HG03342 (cell line): ENCODE results near the gene ARHGEF17.

Source experiments
- ATAC-seq: cut with Tn5 transposase; IDR thresholded peaks from one replicate; pipeline ENCODE4 v1.9.1; 2021; ENCODE audit warnings: mild to moderate bottlenecking, moderate library complexity; ENCODE audit not compliant: unreplicated experiment

The ARHGEF17 gene

DNA sequence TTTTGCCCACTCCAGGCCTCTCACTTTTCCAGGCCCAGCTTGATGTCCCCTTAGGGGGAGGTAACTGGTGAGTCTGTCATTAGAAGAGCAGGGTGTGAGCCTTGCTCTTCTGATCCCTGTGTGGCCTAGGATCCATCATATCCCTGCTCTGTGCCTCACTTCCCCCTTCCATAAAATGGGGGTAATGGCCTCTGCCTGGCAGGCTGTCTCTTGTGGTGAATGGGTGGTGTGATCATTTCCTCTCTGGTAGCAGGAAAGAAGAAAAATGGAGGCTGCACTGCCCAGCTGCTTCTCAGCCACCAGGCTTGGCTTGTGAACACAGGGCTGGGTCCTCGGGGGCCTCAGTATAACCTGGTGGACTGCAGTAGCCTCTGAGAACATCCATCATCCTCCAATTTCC lies 5.6 kb downstream of the ARHGEF17 start:
- ATAC-seq, result no peak

DNA sequence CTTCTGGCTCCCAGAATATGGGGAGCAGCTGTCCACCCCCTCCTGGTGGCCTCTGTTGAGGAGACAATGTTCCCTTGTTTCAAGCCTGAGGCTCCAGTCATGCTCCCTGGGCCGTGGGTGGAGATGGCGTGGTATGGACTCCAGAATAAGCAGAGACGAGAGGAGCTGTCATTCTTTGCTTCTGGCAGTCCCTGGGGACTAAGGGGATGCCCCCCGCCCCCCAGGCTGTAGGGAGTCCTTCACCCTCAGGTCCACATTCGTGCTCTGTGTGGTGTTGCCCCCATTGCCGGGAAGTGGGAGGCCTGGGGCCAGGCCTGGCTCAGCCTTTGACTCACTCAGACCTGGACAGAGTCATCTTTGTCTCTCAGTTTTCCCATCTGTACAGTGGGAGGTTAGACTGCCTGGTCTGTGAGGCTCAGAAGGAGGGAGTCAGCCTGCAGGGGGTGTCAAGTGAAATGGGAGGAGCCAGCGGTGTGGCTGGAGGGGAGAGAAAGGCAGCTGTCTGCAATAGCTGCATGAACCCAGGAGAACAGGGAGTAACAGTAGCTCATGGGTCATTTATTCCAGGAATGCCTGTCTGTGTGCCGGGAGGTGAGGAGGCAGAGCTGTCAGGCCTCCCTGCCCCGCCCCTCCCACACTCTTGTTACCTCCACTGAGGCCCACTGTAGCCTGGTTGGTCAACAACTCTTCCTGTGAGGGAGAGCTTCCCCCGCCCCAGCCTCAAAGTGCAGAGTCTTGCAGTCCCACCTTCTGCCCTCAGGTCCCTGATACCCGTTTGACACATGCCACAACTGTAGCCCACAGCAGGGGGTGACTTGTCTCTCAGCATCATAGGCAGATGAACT lies 6.3 kb downstream of the ARHGEF17 start:
- peak; percentile 49 for ATAC-seq

DNA sequence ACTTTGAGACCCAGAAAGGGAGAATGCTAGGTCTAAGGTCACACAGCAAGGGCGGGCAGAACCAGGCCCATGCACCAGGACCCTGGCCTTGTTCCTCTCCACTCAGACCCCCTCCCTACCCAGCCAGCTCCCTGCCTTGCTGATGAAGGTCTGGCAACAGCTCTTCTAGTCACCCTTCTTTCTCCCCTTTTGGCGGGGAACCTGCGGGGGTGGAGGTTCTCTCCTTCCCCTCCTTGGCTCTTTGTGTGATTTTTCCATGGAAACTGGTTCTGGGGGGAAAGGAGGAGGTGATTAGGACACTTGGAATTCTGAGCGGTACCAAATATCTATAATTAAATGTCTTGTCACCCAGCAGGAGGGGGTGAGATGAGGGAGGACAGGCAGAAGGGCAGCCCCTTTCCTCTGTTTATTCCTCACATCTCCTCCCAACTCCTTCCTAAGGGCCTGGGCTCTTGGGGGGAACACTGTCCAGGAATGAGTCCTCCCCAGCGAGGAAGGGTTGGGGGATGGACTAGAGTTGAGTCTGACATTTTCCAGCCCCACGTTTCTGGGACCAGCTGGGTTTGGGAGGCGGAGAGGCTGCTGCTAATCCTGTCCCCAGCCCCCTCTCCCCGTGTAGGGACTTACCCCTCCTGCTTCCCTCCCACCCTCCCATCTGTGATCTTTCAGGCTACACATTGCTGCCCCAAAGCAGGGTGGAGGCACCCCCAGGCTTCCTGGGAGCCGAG lies 7.4 kb downstream of the ARHGEF17 start:
- no peak for ATAC-seq

DNA sequence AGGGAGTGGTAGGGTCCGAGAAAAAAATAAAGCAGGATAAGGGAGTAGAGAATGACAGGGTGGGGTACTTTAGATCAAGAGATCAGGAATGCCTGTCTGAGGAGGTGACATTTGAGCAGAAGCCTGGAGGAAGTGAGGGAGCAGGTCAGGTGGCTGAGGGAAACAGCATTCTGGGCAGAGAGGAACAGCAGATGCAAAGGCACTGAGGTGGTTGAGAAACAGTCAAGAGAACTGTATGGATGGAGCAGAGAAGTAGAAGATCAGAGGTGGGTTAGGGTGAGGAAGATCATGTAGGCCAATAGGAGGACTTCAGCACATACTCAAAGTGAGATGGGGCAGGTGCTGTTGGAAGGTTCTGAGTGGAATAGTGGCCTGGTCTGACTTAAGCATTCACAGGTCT lies 8.3 kb downstream of the ARHGEF17 start:
- no peak for ATAC-seq

DNA sequence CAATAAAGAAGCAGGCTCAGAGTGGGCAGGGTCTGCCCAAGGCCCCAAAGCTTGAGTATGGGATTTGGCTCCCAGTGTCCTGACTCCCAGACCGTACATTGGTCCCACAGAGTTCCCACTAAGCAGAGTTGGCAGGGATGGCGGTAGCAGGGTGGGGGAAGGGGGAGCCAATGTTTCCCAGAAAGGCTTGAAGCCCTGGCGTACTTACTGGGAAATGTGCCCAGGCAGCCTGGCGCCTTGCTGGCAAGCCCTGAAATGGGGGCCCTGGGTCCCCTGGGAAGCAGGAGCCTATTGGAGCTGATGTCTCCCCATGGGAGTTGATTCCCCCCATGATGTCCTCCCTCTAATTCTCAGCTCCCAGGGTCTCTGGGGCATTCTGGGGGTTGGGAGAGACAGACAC lies 9.3 kb downstream of the ARHGEF17 start:
- ATAC-seq, result no peak

DNA sequence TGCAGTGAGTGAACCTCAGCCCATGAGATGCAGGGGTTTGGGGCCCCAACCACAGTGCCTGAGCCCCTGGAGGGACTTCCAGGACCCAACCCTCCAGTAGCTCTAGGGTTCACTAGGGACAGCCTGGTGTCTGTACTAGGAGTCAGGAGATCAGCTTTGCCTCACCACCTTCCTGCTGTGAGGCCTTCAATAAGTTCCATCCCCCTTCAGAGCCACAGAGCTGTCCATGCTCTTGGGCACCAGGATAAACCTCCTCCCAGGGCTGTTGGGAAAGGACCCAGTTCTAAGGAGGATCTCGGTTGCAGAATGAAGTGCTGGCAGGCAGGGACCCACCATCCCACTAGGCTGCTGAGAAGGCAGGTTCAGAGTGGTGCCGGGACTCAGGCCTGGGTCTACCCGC lies 9.7 kb downstream of the ARHGEF17 start:
- no peak for ATAC-seq

DNA sequence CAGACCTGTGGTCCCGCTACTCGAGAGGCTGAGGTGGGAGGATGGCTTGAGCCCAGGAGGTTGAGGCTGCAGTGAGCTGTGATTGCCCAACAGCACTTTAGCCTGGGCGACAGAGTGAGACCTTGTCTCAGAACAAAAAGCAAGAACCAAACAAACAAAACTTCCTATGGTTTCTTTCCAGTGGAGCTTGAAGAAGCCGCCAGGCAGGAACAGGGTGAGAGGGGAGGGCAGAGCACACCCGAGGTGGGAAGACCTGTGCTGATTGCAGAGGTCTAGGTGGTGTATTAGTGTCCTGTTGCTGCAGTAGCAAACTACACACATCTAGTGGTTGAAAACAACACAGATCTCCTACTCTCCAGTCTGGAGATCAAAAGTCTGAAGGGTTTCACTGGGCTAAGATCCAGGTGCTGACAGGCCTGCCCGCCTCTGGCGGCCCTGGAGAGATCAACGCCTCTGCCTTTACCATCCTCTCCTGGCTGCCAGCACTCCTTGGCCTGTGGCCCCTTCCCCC lies 10.5 kb downstream of the ARHGEF17 start:
- ATAC-seq, result no peak

DNA sequence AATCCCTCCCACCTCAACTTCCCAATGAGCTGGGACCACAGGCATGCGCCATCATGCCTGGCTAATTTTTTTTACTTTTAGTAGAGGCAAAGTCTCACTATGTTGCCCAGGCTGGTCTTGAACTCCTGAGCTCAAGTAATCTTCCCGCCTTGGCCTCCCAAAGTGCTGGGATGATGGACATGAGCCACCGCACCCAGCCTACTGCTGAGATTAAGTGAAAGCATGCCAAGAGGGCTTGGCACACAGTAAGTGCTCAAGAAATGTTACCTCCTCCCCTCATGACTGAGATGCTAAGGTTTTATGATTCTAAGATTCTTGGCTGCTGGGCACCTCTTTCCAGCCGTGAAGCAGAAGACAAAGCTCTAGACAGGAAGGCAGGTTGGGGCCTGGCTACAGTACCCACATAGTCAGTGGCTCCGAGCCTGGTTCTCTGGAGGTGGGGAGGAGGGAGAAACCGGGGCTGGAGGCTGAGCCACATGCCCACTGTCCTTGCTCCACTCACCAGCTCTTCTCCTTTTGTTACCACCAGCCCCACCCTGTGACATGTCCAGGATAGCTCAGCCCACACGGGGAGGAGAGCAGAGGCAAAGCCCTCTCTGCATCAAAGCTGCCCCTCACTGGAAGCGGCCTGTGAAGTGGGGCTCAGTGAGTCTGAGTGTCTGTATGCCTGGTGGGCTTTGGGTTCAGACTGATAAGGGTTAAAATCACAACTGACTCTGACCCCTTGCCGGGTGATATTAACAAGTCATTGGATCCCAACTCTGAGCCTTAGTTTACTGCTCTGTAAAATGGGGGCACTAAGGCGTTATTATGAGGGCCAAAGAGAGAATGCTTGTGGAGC lies 12.9 kb downstream of the ARHGEF17 start:
- no peak for ATAC-seq

DNA sequence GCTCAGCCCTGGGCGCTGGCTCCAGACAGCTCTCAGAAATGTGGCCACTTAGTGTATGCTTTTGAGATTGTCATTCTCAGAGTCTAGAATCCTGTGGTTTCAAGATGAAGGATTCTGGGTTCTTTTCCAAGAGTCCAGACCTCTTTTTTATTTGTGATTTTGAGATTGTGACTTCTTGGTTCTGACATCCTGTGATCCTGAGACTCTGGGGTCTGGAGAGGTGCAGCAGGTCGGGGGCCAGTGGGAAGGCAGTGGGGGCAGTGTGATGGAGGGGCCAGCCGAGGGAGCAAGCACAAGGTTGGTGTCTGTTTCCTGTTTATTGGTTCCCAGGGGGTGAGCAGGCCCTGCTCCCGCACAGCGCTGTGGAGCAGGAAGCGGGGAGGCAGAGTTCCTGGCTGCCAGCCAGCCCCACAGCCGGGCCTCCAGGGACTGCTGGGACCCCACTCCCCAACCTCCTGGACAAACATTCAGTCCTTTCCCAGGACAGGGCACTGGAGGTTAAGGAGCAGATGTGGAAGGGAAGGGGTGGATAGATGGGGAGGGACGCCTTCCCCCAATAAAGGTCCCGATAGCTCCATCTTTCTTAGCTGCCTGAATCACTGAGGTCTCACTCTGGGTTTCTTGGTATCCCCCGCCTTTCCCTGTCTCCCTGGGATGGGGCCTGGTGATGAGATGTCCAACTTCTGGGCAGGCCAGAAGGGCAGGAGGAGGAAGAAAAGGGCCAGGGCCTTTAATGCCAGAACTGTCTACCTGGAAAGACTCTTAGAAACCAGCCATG lies 13.7 kb downstream of the ARHGEF17 start:
- ATAC-seq, result no peak

DNA sequence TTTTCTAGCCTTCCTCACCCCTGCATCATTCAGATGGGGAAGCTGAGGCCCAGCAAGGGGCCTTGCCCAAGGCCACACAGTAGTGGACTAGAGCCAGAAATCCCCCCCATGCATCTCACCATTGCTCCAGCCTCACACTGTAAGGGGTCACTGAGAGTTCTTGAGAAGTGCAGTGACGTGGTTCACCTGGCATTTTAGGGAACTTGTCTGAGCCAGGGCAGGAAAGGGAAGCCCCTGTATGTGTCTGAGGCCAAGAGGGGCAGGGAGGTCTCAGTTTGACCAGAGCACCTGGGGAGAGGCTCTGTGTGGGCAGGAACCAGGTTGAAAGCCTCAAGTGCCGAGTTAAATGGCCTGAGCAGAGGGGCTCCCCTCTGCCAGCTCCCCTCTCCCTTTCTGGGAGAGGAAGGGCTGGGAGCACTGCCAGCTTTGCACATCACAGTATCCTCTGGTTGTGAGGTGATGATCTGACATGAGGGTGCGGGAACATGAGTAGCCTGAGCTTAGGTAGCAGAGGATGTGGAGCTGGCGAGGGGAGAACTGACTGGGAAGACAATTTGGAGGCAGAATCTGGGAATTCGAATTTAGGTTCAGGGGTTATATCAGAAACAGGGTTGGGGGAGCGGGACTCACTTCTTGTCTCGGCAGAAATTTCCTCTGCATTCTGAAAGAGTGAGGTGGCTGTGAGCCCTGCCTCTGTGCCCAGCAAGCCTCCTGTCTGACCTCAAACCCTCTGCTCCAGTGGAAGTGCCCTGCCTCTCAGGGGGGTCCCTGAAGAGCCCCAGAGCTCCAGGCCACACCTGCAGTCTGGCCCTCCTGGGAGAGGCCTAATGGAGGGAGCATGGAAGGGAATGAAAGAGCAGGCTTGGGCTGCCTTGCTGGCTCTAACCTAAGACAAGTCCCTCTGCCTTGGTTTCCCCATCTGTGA lies 14.6 kb downstream of the ARHGEF17 start:
- no peak for ATAC-seq

DNA sequence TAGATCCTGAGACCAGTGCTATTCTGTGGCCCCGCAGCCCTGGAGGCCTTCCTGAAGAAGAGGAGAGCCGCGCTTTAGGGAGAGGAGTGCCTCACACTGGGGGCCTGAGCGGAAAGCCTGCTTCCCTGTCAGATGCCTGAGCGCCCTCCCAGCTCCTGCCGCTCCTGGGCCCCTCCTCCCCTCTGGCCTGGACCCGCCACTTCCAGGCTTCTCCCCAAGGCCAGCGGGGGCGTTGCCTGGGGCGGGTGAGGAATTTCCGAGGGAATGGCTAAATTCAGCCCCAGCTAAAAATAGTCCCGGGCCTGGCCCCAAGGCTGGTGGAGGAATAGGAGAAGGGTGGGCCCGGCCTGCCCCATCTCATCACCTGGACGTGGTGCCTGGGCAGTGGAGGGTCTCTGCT lies 15.4 kb downstream of the ARHGEF17 start:
- no peak for ATAC-seq

DNA sequence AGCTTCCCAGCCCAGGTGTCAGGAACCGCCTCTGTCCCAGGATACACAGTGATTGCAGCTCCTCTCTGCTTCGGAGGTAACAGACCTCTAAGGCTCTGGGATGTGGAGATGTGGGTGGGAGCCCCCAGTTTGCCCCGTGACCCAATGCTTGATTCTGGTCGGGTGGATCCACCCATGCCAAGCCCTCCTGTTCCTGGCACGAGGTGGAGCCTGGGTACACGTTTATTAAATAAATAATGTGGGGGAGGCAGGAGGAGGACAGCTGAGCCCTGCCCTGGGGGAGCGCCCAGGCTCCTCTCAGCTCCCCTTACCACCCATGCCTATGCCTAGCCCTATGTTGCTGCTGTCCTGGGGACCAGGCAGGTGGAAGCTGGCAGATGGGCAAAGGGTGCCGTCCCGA lies 16.0 kb downstream of the ARHGEF17 start:
- ATAC-seq, result no peak

DNA sequence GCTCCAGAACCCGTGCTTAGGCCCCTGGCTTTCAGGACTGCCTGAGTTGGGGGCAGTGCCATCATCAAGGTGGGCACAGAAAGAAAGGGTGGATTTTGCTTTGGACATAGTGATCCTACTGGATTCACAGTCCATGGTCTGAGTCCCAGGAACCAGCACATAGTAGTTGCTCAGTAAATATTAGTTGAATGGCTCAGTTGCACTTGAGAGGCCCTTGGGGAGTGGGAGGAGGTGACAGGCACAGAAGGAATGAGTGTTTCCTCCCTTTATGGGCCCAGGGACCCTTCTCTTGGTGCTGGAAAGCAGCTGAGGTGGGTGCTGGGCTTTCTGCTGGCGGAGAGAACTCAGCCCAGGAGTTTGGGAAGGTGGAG lies 16.6 kb downstream of the ARHGEF17 start:
- peak; percentile 6 for ATAC-seq

DNA sequence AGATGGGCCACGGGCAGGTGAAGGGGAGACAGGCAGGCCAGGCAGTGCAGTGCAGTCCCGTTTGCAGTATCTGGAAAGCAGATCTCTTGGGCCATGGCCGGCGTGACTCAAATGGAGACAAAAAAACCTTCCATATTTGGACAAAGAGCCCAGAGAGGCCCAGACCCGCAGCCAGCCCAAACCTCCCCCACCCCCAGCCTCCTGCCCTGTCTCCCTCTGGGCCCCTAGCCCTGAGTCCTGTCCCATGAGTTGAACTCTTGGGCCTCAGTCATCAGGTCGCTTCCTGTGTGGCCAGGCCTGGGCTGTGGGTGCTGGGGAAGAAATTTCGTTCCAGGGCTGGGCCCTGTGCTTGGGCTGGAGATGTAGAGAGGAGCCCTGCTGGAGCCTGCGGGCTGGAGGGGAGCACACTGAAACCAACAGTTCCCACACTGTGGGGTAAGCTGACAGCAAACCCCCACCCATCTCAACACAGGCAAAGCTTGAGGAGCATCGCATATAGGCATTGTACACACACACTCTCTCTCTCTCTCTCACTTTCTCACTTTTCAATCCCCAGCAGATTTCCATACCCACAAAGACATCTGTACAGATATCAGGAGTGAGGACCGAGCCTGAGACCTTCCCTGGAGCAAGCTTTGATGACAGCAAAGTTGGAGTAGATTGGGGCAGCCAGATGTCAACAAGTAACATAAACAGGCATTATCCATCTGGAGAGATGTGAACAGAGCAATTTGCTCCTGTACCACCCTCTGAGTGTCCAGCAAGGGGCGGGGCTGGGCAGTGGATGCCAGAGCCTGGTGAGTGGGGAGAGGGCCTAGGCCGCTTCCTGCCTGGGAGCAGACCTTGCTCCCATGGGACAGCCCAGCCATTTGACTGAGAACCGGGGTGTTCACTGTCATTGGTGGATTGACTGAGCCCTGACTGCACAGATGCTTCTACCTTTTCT lies 17.2 kb downstream of the ARHGEF17 start:
- peak; percentile 52 for ATAC-seq

DNA sequence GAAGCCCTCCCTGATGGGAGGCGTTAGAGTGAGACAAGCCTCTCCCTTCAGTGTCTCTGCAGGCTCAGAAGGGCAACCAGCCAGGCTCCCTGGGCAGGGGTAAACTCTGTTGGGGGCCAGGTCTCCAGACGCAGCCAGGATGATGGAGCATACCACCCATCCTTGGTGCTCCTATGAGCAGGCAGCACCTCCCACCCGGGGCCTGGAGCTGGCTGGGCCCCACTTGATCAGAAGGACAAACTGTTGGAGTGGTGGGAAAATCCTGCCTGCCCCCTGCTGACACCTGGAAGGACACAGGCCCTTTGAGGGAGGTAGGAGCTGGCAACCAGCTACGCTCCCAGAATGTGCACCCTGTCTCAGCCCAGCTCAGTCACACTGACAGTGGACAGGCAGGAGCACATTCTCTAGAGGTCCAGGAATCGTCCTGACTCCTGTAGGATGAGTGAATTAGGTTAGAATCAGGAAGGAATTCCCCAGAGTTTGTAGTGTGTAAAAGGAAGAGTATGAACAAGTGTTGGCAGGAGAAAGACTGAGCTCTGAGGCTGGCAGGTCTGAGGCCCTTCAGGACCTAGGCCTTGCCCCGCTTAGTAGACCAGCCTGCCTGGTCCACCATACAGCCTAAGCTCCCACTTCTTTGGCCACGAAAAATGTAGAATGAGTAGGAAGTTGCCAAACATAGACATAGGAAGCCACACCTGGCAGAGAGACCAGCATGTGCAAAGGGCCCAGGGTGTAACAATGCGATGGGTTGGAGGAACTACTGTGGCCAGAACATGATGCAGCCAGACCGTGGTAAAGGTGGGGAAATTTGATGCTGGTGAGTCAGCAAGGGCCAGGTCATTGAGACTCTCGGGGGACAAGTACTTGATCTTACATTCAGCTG lies 19.1 kb downstream of the ARHGEF17 start:
- ATAC-seq, result no peak

DNA sequence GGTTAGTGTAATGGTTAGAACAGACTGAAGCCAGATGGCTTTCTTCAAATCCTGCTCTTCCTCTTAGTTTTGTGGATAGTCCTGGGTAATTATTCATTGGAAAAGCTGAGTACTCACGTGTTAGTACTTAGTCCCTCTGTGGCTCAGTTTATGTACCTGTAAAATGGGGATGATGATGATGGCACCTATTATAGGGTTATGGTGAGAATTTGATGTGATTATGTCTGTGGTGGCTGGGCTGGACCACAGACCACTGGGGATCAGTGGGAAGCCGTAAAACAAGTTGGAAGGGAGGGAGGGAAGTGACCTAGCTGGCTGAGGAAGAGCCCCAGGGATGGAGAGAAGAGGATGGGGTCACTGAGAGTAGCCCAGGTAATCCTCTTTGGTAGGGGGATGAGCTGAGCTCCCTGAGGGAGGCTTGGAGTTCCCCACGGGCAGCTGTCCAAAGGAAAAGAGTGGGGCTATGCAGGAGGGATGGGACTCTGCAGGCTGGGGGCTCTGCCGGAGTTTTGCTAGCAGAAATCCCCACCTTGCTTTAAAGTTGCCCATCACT lies 19.8 kb downstream of the ARHGEF17 start:
- ATAC-seq, result no peak

DNA sequence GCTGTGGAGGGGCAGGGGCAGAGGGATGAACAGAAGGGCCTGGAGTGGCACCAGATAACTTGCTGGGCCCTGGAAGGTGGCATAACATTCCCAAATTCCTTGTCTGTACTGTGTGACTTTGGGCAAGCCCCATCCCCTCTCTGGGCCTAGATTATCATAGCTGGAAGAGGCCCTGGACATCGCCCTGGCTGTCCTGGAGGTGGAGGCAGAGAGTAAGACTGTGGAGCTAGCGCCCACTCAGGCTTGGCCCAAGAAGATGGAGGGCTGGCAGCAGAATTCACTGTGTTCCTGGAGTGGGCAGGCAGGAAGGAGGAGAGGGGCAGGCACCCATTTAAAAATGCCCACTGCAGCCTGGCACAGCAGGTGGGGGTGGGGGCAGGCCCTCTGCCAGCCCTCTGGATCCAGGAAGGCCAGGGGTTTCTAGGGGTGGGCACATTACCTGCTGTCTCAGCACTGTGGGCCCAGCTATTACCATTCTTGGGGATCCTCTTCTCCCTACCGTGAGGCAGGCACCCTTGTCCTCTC lies 22.6 kb downstream of the ARHGEF17 start:
- no peak for ATAC-seq
